NCI-H1436 (cell line): ENCODE data around the gene APC.
"Not testable (repeated sequence)": the region's sequence is repeated elsewhere in the genome, so short reads cannot be mapped to it uniquely, and the experiment has no call there.

Experiments
- DNase-seq: peaks from one replicate; lab custom pipeline; 2025; lab: John Stamatoyannopoulos, UW

The APC gene

GRCh38 chr5:112857866-112858265 is 120.2 kb downstream of the APC start:
- DNase-seq = no peak

GRCh38 chr5:112860571-112860928 is 122.9 kb downstream of the APC start:
- not testable (repeated sequence) for DNase-seq

- DNase-seq = peak; percentile 96
Observed at GRCh38 chr5:112860929-112861637, 123.4 kb downstream of the APC start, which contains the start of gene SRP19. Gene SRP19, plus strand, starts transcription at chr5:112861287. Its CDS starts 90 bp downstream, at chr5:112861377.

- DNase-seq = no peak
Observed at GRCh38 chr5:112861638-112861985, 123.9 kb downstream of the APC start.

GRCh38 chr5:112862085-112862484 is 124.4 kb downstream of the APC start:
- no peak for DNase-seq

- DNase-seq = no peak
Observed at GRCh38 chr5:112863549-112863948, 125.9 kb downstream of the APC start.

- no peak for DNase-seq
Observed at GRCh38 chr5:112865128-112865527, 127.4 kb downstream of the APC start.

- no peak for DNase-seq
Observed at GRCh38 chr5:112866739-112867138, 129.1 kb downstream of the APC start.

GRCh38 chr5:112867411-112867810 is 129.7 kb downstream of the APC start:
- DNase-seq = no peak

- DNase-seq = no peak
Observed at GRCh38 chr5:112869948-112870347, 132.3 kb downstream of the APC start.

GRCh38 chr5:112870966-112871365 is 133.3 kb downstream of the APC start:
- no peak for DNase-seq

GRCh38 chr5:112876362-112876761 is 138.7 kb downstream of the APC start:
- DNase-seq = no peak

GRCh38 chr5:112878101-112878500 is 140.4 kb downstream of the APC start:
- no peak for DNase-seq

GRCh38 chr5:112878760-112879159 is 141.1 kb downstream of the APC start:
- no peak for DNase-seq

GRCh38 chr5:112880219-112880964 is 142.7 kb downstream of the APC start:
- DNase-seq = no peak

GRCh38 chr5:112883192-112883591 is 145.5 kb downstream of the APC start:
- DNase-seq = no peak

GRCh38 chr5:112885001-112885400 is 147.3 kb downstream of the APC start:
- no peak for DNase-seq

GRCh38 chr5:112886975-112887374 is 149.3 kb downstream of the APC start:
- no peak for DNase-seq

- DNase-seq = not testable (repeated sequence)
Observed at GRCh38 chr5:112892066-112892465, 154.4 kb downstream of the APC start.

- no peak for DNase-seq
Observed at GRCh38 chr5:112892776-112893175, 155.1 kb downstream of the APC start.

- no peak for DNase-seq
Observed at GRCh38 chr5:112895682-112896081, 158.0 kb downstream of the APC start.
